Mammary epithelial cell (primary cell): ENCODE data around the gene TTC28.

ENCODE experiments used
- EZH2 ChIP-seq: IDR thresholded peaks from 2 replicates; pipeline ENCODE4 v1.6.1; 2012; ENCODE audit warnings: low read length, inconsistent platforms, borderline replicate concordance
- TF ChIP-seq, protein P1 (sequence below), 2 donors: IDR thresholded peaks in 1 of 2; conservative IDR thresholded peaks in 1 of 2; 2 replicates each; pipeline ENCODE4 v1.5.1; 2011 to 2012; ENCODE audit warnings: inconsistent platforms in 2 of 2, low read length in 2 of 2, mild to moderate bottlenecking in 2 of 2, control low read depth in 1 of 2, low read depth in 1 of 2; ENCODE audit not compliant: insufficient read depth in 1 of 2; ENCODE audit errors: extremely low read depth in 1 of 2

GRCh38 chr22:28008649-28009048 lies 671.0 kb downstream of the TTC28 start:
- TF ChIP-seq, protein P1, sequence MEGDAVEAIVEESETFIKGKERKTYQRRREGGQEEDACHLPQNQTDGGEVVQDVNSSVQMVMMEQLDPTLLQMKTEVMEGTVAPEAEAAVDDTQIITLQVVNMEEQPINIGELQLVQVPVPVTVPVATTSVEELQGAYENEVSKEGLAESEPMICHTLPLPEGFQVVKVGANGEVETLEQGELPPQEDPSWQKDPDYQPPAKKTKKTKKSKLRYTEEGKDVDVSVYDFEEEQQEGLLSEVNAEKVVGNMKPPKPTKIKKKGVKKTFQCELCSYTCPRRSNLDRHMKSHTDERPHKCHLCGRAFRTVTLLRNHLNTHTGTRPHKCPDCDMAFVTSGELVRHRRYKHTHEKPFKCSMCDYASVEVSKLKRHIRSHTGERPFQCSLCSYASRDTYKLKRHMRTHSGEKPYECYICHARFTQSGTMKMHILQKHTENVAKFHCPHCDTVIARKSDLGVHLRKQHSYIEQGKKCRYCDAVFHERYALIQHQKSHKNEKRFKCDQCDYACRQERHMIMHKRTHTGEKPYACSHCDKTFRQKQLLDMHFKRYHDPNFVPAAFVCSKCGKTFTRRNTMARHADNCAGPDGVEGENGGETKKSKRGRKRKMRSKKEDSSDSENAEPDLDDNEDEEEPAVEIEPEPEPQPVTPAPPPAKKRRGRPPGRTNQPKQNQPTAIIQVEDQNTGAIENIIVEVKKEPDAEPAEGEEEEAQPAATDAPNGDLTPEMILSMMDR (conservative IDR thresholded peaks at IDR 0.05 in 1 of 2, IDR thresholded peaks at IDR 0.05 in 1 of 2; ENCODE audit: extremely low read depth in 1 of 2, insufficient read depth in 1 of 2, low read depth in 1 of 2, low read length in 2 of 2): no peak
- TF ChIP-seq EZH2: no peak
